ENCODE measurements around the gene COG4.
"Not testable (repeated sequence)": the region's sequence is repeated elsewhere in the genome, so short reads cannot be mapped to it uniquely, and the experiment has no call there.

The COG4 gene

GRCh38 chr16:70527315-70527996 lies 4.1 kb upstream of the COG4 start:
- no peak for DNase-seq (ENCODE audit: low read depth)

- DNase-seq (ENCODE audit: low read depth): no peak
These were observed 3.0 kb upstream of the COG4 start for GRCh38 chr16:70526403-70526802.

GRCh38 chr16:70524399-70524825 lies 1.1 kb upstream of the COG4 start:
- DNase-seq (ENCODE audit: low read depth): not testable (repeated sequence)

- DNase-seq (ENCODE audit: low read depth): peak; percentile 34
These were observed 517 bp upstream of the COG4 start, which contains the start of gene SF3B3 for GRCh38 chr16:70523743-70524398. Gene SF3B3 (plus strand): TSS chr16:70523816. CDS start chr16:70526657, 2,841 bp downstream.

GRCh38 chr16:70522216-70523075 lies 908 bp downstream of the COG4 start:
- DNase-seq (ENCODE audit: low read depth): no peak

- no peak for DNase-seq (ENCODE audit: low read depth)
These were observed 2.6 kb downstream of the COG4 start for GRCh38 chr16:70520612-70521297.

- DNase-seq (ENCODE audit: low read depth): no peak
These were observed 10.9 kb downstream of the COG4 start for GRCh38 chr16:70512456-70512855.

- DNase-seq (ENCODE audit: low read depth): no peak
These were observed 11.5 kb downstream of the COG4 start for GRCh38 chr16:70511833-70512232.

GRCh38 chr16:70510216-70510615 lies 13.1 kb downstream of the COG4 start:
- no peak for DNase-seq (ENCODE audit: low read depth)

- DNase-seq (ENCODE audit: low read depth): no peak
These were observed 14.6 kb downstream of the COG4 start for GRCh38 chr16:70508752-70509151.

- no peak for DNase-seq (ENCODE audit: low read depth)
These were observed 26.8 kb downstream of the COG4 start for GRCh38 chr16:70496513-70496912.

GRCh38 chr16:70495425-70496182 lies 27.8 kb downstream of the COG4 start:
- no peak for DNase-seq (ENCODE audit: low read depth)

- DNase-seq (ENCODE audit: low read depth): no peak
These were observed 28.6 kb downstream of the COG4 start for GRCh38 chr16:70494777-70495176.

GRCh38 chr16:70494202-70494770 lies 29.1 kb downstream of the COG4 start:
- DNase-seq (ENCODE audit: low read depth): no peak

- no peak for DNase-seq (ENCODE audit: low read depth)
These were observed 29.6 kb downstream of the COG4 start for GRCh38 chr16:70493802-70494201.

GRCh38 chr16:70490261-70490660 lies 33.1 kb downstream of the COG4 start:
- DNase-seq (ENCODE audit: low read depth): no peak

GRCh38 chr16:70484867-70485266 lies 38.5 kb downstream of the COG4 start:
- no peak for DNase-seq (ENCODE audit: low read depth)

GRCh38 chr16:70483426-70483825 lies 39.9 kb downstream of the COG4 start:
- no peak for DNase-seq (ENCODE audit: low read depth)

GRCh38 chr16:70482624-70483023 lies 40.7 kb downstream of the COG4 start:
- DNase-seq (ENCODE audit: low read depth): no peak

GRCh38 chr16:70481929-70482536 lies 41.3 kb downstream of the COG4 start:
- no peak for DNase-seq (ENCODE audit: low read depth)

Measured in fibroblast of the conjunctiva (primary cell).